MG63 (cell line): Measurements from ENCODE around the gene LTB4R2. TPM values are rescaled to one million over a fixed set of nuclear protein-coding genes. Genes with fewer than 3 reads are reported as not detected.

Experiments used
- DNase-seq: peaks from one replicate; pipeline ENCODE4 v3.0.0-alpha.2; 2020
- H3K27me3 ChIP-seq: fragments of 250-450 bp; sonication (Bioruptor Pico); 2 replicates; pipeline ENCODE4 v1.5.1; 2020; ENCODE audit warnings: mild to moderate bottlenecking, moderate library complexity
- H3K36me3 ChIP-seq: fragments of 250-450 bp; sonication (Bioruptor Pico); 2 replicates; pipeline ENCODE4 v1.5.1; 2020; ENCODE audit warnings: mild to moderate bottlenecking, moderate library complexity
- H3K4me3 ChIP-seq: fragments of 250-450 bp; sonication (Bioruptor Pico); 2 replicates; pipeline ENCODE4 v1.5.1; 2020; ENCODE audit warnings: mild to moderate bottlenecking, moderate library complexity
- H3K9me3 ChIP-seq: fragments of 250-450 bp; sonication (Bioruptor Pico); 2 replicates; pipeline ENCODE4 v1.5.1; 2020; ENCODE audit warnings: mild to moderate bottlenecking, moderate library complexity
- total RNA-seq: library from RNA; depleted of rRNA; stranded (reverse); fragments of >200 nt; shearing (Covaris generic); gene quantifications from 2 replicates; pipeline ENCODE4 v1.2.3, GENCODE V29; 2014; ENCODE audit warnings: low replicate concordance

The LTB4R2 gene
- total RNA-seq, 1 experiment from 2014 or later = 0.82 TPM

DNA sequence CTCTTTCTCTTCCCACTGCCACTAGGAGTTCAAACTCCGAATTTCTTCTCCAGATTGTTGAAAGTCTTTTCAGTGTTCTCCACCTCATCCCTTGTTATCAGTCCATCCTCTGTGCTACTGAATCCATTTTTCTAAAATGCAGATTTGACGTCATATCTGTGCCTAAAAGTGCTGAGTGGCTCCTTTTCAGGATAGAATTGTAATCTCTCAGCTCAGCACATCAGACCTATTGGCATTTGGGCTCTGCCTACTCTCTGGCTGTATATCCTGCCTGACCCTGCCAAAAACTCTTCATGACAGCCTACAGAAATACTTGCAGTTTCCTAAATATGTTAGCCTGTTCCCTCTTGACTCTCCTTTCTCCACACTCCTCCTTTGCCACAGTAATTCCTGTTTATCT is 37.5 kb upstream of the LTB4R2 start:
- H3K9me3 ChIP-seq = no peaks in the 10 kb centered on the region
- no peaks in the 10 kb centered on the region for H3K27me3 ChIP-seq
- no peak overlapping the region for H3K4me3 ChIP-seq
- DNase-seq = no peak
- H3K36me3 ChIP-seq = no peaks in the 10 kb centered on the region

DNA sequence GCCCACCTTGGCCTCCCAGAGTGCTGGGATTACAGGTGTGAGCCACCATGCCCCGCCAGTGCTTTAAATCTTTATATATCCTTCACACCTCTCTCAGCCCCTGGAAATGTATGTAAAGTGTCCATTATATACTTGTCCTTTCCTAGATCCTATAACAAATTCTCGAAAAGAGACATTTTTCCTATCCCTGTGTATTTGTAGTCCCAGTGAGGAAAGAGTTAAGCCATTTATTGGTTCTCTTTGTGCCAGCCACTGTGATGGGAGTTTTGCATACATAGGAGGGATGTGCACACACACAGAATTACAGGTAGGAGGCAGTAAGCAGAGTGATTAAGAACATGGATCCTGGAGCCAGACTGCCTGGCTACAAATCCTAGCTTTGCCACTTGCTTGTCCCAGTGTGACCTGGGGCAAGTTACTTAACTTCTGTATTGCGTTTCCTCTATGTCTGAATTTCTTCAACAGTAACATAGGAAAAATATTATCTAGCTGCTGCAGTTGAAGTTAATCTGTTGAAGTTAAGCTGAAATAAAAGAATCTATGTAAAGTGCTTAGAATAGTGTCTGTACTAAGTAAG is 36.4 kb upstream of the LTB4R2 start:
- no peak for DNase-seq
- no peak overlapping the region for H3K4me3 ChIP-seq
- no peaks in the 10 kb centered on the region for H3K27me3 ChIP-seq
- H3K9me3 ChIP-seq = no peaks in the 10 kb centered on the region
- H3K36me3 ChIP-seq = no peaks in the 10 kb centered on the region

DNA sequence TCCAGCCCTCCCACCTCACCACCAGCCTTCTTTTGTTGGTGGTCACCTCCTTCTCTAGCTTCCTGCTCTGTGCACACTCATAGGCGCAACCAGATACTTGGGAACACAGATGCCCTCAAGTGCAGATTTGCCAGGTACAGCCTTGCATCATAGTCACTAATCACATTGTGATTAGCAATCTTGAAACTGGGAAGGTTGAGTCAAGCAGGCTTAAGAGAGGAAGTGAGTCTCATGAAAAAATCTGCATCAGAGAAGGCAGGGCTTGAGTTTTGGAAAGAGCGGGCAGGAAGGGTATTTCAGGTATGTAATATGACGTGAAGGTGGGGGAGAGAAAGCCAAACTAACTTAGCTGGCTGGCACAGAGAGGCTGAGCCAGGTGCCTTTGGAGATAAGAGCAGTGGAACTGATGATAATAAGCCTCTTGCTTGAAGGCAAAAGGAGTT is 35.8 kb upstream of the LTB4R2 start:
- Histone ChIP-seq H3K9me3 (no peaks in the 10 kb centered on the region), H3K36me3 (no peaks in the 10 kb centered on the region), H3K27me3 (no peaks in the 10 kb centered on the region), H3K4me3 (no peak overlapping the region)
- no peak for DNase-seq

DNA sequence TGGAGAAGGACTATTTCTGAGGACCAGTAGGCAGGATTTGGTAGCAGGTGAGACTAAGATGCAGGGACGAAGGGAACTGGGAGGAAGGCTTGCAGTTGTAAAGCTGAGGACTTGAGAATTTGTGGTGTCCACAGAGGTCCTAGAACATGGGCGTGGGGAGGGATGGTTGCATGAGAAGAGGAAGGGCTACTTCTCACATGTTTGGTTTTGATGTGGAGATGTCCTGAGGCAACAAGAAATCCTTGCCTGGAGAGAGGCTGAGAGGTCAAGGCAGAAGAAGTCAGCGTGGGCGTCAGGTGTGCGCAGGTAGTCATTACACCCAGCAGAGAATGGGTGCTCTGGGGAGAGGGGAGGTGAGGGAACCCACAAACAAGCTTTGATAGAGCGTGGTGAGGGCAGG is 32.9 kb upstream of the LTB4R2 start:
- Histone ChIP-seq H3K4me3 (no peak overlapping the region), H3K36me3 (no peaks in the 10 kb centered on the region), H3K27me3 (no peaks in the 10 kb centered on the region), H3K9me3 (no peaks in the 10 kb centered on the region)
- DNase-seq = no peak

DNA sequence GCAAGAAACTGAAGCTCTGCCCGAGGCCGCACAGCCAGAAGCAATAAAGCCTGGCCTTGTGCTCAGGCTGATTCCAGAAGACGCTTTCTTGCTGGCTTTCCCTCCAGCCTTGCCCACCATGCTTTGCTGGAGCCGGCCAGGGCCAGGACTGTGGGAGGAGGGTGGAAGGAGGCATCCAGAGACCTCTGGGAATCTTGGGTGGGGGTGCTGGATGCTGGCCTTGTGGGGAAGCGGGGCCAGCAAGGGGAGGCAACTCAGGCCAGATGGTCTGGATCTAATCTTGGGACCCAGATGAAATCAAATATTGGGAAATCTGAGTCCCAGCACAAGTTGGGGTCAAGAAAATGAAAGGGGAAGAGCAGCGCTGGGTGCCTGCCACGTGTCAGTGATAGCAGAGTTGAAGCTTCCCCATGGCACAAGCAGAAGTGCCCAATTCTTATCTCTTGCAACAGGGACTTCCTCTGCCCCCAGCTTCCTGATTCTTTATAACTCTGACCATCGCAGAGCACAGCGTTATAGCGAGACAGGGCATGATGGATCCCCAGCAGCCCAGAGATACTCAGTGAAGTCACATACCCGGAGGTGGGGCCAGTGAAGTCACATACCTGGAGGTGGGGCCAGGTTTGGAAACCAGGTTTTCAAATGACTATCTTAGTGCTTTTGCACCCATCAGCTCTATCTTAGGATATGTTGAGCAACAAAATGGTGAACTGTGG is 32.2 kb upstream of the LTB4R2 start:
- Histone ChIP-seq H3K36me3 (no peaks in the 10 kb centered on the region), H3K27me3 (no peaks in the 10 kb centered on the region), H3K9me3 (no peaks in the 10 kb centered on the region), H3K4me3 (no peak overlapping the region)
- DNase-seq = no peak

DNA sequence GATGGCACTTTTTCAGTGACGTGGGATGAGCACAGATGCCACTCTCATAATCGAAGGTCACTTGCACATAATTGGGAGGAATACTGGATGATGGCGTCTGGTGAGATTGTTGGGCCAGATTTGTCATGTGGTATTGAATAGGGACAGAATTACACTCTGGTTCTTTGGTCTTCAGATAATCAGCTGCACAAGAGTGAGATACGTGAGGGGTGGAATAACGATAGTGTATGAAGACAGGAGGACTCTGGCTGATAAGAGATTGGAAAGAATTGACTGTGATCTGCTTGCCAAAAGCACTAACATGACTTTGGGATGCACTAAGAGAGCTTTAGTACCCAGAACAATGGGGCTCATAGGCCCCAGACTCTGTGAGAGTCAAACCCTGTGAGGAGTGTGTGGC is 31.5 kb upstream of the LTB4R2 start:
- Histone ChIP-seq H3K4me3 (no peak overlapping the region), H3K9me3 (no peaks in the 10 kb centered on the region), H3K27me3 (no peaks in the 10 kb centered on the region), H3K36me3 (no peaks in the 10 kb centered on the region)
- no peak for DNase-seq

DNA sequence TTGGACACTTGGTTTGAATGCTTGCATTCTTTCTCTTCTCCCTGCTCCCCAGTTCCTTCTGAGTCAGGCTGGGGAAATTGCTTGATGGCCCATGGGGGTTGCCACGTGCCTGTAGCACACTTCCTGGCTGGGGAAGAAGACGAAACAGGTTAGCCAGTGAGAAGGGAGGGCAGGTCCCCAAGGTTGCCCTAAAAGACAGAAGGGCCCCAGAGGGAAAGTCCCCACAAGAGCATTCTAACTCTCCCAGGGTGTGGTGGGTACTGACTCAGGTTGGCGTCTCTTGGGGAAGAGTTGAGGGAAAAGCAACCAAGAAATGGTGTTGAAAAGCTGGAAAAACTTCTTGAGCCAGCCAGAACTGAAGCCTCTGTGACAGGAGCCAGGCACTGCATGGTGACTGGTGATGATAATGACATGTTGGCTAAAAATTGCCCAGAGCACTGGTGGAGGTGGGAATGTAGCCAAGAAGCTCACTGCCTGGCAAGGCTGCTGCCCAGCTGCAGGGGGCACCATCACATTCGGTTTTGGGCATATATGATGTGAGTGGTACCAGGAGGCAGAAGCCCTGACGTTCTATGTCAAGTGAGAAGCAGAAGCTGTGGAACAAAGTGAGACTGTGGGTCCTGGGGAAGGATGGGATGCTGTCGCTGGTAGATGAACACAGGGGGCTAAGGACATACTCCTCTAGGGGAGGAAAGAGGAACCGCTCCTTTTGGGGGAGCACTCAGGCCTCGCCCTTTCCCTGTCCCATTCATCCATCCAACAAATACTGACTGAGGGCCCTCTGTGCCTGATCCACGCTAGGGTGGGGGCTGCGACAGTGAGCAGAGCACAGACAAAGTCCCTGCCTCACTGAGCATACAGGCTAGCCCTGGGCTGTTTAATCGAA is 30.4 kb upstream of the LTB4R2 start:
- H3K27me3 ChIP-seq = no peaks in the 10 kb centered on the region
- H3K4me3 ChIP-seq = no peak overlapping the region
- DNase-seq = no peak

DNA sequence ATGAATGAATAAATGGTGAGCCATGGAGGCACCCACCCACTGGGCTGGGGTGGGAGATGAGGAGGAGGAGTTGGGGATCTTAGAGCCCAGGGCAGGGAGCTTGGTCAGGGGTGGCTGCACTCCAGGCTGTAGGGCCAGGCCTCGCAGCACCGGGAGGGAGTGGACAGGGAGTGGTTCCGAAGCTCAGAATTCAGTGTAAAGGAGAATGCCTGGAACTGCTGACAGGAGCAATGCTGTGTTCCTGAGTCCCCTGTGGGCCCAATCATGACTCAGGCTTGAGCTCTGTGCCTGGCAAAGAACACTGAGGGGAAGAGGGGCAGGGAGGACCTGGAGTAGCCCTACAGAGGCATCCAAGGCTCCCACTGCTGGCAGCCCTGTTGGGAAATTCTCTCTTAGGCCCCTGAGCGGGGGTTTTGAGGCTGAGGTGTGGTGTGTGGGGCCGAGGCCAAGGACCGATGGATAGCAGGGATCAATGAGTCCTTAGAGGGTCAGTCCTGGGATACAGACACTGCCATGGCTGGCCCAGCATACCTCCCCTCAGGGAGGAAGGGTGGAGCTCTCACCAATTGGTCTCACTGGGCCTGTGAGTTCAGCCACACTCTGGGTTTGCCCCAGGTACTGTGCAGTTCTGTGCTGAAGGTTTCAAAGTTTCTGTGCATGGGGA is 29.0 kb upstream of the LTB4R2 start:
- no peaks in the 10 kb centered on the region for H3K36me3 ChIP-seq
- no peaks in the 10 kb centered on the region for H3K9me3 ChIP-seq
- no peak overlapping the region for H3K4me3 ChIP-seq
- H3K27me3 ChIP-seq = no peaks in the 10 kb centered on the region
- DNase-seq = no peak

More for the DNA sequence above, 30.4 kb upstream of the LTB4R2 start:
- H3K9me3 ChIP-seq = no peaks in the 10 kb centered on the region
- no peaks in the 10 kb centered on the region for H3K36me3 ChIP-seq

DNA sequence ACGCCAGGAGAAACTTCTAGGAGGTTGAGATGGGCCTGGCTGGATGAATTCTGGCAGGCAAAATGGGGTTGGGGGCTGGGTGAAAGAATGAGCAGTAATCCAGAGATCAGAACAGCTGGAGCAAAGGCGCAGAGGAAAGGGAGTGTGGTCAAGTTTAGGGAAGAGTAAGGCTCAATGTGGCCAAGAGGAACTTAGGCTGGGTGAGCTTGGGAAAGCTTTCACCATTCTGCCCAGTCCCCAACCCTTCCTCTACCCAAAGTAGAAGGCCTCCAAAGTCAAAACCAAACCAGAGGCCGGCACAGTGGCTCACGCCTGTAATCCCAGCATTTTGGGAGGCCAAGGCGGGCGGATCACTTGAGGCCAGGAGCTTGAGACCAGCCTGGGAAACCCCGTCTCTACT is 28.3 kb upstream of the LTB4R2 start:
- Histone ChIP-seq H3K27me3 (no peaks in the 10 kb centered on the region), H3K36me3 (no peaks in the 10 kb centered on the region), H3K4me3 (no peak overlapping the region), H3K9me3 (no peaks in the 10 kb centered on the region)
- no peak for DNase-seq

DNA sequence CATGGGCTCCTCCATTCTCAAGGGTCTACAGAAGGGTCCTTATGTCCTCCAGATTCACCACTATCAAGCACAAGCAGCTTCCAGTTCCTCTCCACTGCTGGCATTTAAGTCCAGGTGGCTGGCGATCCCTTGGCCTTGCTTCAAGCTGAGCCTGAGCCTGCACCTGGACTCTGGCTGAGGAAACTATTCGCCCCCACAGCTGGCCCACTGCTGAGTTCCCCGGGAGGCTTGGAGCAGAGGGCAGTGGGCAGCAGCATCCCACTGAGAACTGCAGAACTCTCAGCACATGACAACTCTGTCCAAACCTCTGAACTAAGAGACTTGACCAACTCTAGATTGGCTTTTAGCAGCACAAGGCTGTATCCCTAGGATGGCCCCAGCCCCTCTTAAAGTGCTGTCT is 27.2 kb upstream of the LTB4R2 start:
- Histone ChIP-seq H3K4me3 (no peak overlapping the region), H3K9me3 (no peaks in the 10 kb centered on the region), H3K36me3 (no peaks in the 10 kb centered on the region), H3K27me3 (no peaks in the 10 kb centered on the region)
- no peak for DNase-seq

DNA sequence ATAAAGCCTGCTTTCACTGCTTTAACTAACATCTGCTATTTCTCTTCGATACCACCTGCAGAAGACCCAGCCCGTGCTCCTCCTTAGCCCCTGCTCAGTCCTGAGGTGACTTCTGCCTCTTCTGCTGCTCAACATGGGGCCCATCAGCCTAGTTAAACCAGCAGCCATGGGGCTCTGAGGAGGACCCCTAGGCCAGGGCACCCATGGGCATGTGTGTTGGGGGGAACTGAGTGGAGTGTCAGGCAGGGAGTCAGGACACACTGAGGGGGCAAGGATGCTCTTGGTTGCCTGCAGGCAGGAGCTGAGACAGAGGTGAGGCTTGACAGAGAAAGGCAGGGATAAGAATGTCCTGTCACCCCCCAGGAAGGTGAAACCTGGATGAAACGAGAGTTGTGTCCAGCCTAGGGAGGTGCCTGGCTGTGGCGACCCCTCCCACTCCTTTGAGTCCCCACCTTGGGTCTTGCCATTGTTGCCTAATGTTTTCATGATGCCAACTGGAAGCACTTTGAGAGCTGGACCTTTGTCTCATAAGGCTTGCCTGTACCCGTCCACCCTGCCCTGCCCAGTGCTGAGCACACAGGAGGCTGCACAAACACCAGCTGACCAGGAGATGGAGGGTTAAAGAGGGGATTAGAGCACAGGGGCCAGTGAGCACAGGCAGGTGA is 26.0 kb upstream of the LTB4R2 start:
- Histone ChIP-seq H3K36me3 (no peaks in the 10 kb centered on the region), H3K27me3 (no peaks in the 10 kb centered on the region)
- no peak for DNase-seq

DNA sequence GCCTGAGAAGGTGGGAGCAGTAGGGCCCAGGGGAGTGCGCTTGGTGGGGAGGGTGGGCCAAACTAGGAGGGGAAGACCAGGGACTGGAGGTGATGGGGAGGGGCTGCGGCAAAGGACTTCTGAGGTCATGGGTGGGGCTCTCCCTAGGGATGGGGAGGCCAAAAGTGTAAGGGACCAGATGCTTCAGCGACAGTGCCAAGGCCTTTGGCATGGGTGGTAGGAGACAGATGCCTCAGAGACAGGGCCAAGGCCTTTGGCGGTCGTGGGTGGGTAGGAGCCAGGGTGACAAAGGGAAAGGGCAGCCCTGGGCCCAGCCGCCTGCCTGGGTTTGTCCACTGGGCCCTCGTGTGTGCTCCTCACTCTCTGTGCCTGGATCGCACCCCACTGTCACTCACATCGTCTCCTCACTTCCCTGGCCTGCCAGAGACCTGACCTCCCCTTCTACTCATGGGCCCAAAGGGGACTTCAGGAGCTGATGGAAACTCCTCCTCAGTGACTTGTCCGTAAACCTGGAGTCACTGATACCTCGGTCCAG is 25.4 kb upstream of the LTB4R2 start:
- no peaks in the 10 kb centered on the region for H3K36me3 ChIP-seq
- DNase-seq = no peak
- no peaks in the 10 kb centered on the region for H3K27me3 ChIP-seq
- H3K4me3 ChIP-seq = no peak overlapping the region
- no peaks in the 10 kb centered on the region for H3K9me3 ChIP-seq

More for the DNA sequence above, 26.0 kb upstream of the LTB4R2 start:
- Histone ChIP-seq H3K4me3 (no peak overlapping the region), H3K9me3 (no peaks in the 10 kb centered on the region)

DNA sequence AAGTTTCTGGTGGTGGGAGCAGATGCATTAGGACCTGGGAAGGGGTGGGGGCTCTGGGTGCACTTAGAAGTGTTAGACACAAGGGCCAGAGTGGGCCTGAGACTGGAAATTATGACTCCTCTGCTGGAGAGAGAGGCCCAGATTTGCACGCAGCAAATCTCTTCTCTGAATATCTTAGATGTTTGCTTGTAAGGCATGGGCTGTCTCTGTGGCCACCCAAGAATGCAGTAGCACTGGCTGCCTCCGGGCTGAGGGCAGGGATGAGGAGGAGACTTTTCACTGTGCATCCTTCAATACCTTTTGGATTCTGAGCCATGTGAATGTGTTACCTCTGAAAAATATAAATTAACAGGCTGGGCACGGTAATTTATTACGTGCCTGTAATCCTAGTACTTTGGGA is 24.6 kb upstream of the LTB4R2 start:
- H3K9me3 ChIP-seq = no peaks in the 10 kb centered on the region
- no peaks in the 10 kb centered on the region for H3K27me3 ChIP-seq
- no peaks in the 10 kb centered on the region for H3K36me3 ChIP-seq
- DNase-seq = no peak
- H3K4me3 ChIP-seq = no peak overlapping the region

DNA sequence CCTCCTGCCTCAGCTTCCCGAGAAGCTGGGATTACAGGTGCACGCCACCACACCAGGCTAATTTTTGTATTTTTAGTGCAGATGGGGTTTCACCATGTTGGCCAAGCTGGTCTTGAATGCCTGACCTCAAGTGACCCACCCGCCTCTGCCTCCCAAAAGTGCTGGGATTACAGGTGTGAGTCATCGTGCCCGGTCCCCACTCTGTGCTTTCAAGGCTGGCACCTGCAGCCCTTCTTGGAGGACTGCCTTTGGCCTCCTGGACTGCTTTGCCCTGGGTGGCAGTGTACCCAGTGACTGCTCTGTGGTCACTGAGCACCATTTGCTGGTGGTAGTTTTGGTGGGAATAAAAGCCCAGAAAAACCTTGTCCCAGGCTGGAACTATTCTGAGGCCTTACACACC is 22.9 kb upstream of the LTB4R2 start:
- Histone ChIP-seq H3K9me3 (no peaks in the 10 kb centered on the region), H3K36me3 (no peaks in the 10 kb centered on the region), H3K27me3 (no peaks in the 10 kb centered on the region), H3K4me3 (no peak overlapping the region)
- DNase-seq = no peak

DNA sequence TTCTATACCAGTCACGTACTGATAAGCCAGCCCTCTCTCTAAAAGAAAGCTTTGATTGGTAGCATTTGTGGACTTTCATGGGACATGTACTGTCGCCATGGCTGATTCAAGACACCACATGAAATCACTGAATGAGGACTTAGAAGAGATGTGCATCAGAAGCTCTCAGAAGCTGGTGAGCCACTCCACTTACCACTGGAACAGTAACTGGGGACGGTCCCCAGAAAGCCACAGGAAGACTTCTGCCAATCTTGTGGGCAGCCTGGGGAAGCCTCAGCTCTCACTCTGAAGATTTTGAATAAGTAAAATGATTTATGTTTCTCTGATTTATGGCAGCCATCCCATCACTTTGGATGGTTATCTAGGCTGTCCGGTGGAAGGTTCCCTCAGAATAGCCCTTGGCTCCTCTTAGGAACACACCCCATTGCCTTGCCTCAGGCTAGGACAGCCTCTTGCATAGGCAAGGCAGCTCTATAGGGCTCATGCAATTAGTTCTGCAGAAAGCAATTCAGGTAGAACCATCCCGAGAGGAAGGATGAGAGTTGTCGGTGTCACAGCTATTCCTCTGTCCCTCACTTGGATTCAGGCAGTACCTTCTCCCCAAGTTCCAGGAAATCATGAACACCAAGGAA is 20.2 kb upstream of the LTB4R2 start:
- no peak overlapping the region for H3K4me3 ChIP-seq
- DNase-seq = no peak
- no peaks in the 10 kb centered on the region for H3K27me3 ChIP-seq
- H3K9me3 ChIP-seq = no peaks in the 10 kb centered on the region
- H3K36me3 ChIP-seq = no peaks in the 10 kb centered on the region

DNA sequence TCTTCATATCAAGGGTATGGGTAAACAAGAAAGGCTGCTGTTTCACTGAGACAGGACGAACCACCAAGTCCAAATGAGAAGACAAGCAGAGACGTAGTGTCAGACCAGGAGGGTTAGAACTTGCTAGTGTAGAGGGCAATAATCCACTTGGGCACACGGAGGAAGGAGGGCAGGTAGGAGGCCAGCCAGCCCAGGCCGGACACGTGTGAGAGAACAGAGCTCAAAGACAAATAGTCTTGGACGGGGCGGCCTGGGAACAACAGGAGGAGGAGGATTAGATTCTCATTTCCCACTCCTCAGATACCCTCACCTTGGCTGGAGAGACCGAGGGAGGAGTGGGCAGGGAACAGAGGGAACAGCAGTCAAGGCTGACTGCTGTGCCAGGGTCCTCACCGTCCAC is 19.2 kb upstream of the LTB4R2 start:
- Histone ChIP-seq H3K36me3 (no peaks in the 10 kb centered on the region), H3K9me3 (no peaks in the 10 kb centered on the region), H3K4me3 (no peak overlapping the region), H3K27me3 (no peaks in the 10 kb centered on the region)
- DNase-seq = no peak
